GM20000 (cell line): ENCODE data around the gene TTLL4.

ENCODE experiments used
- DNase-seq: peaks from one replicate; pipeline ENCODE4 v3.0.0; 2012; ENCODE audit warnings: low spot score
- TF ChIP-seq, protein P1 (sequence below): IDR thresholded peaks from 2 replicates; pipeline ENCODE4 v1.5.1; 2012; ENCODE audit warnings: mild to moderate bottlenecking, control low read depth; ENCODE audit errors: extremely low read depth, missing control alignments

The TTLL4 gene, protein sequence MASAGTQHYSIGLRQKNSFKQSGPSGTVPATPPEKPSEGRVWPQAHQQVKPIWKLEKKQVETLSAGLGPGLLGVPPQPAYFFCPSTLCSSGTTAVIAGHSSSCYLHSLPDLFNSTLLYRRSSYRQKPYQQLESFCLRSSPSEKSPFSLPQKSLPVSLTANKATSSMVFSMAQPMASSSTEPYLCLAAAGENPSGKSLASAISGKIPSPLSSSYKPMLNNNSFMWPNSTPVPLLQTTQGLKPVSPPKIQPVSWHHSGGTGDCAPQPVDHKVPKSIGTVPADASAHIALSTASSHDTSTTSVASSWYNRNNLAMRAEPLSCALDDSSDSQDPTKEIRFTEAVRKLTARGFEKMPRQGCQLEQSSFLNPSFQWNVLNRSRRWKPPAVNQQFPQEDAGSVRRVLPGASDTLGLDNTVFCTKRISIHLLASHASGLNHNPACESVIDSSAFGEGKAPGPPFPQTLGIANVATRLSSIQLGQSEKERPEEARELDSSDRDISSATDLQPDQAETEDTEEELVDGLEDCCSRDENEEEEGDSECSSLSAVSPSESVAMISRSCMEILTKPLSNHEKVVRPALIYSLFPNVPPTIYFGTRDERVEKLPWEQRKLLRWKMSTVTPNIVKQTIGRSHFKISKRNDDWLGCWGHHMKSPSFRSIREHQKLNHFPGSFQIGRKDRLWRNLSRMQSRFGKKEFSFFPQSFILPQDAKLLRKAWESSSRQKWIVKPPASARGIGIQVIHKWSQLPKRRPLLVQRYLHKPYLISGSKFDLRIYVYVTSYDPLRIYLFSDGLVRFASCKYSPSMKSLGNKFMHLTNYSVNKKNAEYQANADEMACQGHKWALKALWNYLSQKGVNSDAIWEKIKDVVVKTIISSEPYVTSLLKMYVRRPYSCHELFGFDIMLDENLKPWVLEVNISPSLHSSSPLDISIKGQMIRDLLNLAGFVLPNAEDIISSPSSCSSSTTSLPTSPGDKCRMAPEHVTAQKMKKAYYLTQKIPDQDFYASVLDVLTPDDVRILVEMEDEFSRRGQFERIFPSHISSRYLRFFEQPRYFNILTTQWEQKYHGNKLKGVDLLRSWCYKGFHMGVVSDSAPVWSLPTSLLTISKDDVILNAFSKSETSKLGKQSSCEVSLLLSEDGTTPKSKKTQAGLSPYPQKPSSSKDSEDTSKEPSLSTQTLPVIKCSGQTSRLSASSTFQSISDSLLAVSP

DNA sequence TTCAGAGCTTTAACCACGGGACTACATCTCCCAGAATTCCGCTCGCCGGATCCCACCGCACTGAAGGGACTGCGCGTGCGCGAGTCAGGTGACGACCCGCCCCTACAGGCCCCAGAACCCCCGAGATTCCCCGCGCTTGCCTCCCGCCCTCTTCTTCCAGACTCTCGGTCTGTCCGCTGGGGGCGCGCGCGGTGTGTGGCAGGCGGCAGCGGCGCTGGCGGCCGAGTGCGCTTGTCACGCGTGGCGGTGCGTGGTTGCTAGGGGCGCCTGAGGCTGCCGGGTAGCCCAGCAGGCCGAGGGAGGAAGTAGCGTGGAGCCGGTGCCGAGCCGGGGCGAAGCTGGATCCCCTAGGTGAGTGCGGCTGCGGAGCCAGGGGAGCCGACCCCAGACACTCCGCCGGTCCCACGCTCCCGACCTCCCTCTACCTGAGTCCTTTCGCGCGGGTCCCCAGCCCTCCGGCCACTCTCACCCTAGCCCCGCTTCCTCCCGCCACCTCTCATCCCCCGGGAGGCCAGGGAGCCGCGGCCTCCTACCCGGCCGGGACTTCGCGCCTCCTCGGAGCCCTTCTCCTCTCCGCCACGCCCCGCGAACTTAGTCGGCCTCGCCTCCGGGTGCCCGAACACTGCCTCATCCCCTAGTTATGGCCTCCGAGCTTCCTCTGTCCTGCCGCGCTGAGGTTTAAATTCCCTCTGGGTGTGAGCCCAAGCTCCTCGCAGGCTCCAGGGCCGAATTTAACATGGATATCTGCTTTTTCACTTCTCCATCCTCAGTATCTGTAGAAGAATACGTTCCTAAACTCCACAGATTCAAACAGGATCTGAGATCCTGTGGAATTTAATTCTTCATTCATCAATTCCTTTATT lies at the start of gene TTLL4:
TTLL4 (plus strand) TSS at position 149 of the 863 bp plus-strand sequence. CDS start 26,842 bp downstream, outside the sequence.
- DNase-seq, result peak; percentile 98
- TF ChIP-seq, protein P1, sequence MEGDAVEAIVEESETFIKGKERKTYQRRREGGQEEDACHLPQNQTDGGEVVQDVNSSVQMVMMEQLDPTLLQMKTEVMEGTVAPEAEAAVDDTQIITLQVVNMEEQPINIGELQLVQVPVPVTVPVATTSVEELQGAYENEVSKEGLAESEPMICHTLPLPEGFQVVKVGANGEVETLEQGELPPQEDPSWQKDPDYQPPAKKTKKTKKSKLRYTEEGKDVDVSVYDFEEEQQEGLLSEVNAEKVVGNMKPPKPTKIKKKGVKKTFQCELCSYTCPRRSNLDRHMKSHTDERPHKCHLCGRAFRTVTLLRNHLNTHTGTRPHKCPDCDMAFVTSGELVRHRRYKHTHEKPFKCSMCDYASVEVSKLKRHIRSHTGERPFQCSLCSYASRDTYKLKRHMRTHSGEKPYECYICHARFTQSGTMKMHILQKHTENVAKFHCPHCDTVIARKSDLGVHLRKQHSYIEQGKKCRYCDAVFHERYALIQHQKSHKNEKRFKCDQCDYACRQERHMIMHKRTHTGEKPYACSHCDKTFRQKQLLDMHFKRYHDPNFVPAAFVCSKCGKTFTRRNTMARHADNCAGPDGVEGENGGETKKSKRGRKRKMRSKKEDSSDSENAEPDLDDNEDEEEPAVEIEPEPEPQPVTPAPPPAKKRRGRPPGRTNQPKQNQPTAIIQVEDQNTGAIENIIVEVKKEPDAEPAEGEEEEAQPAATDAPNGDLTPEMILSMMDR, result peak; percentile 87

DNA sequence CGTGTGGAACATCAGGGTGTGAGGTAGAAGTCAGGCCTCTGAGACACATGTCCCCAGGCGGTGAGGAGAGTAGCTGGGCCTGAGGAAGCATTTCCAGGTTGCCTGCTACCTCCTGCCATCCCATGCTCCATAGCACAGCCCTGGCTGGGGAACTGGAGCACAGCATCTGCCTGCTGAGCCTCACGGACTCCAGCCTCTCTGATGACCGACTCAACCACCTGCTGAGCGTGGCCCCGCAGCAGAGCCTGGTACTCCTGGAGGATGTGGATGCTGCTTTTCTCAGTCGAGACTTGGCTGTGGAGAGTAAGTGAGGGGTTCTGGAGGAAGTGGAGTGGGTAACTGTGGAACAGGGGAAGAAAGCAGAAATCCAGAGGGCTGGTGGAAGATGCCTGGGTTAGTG lies 48.3 kb upstream of the TTLL4 start:
- TF ChIP-seq, protein P1, result no peak
- DNase-seq, result no peak

DNA sequence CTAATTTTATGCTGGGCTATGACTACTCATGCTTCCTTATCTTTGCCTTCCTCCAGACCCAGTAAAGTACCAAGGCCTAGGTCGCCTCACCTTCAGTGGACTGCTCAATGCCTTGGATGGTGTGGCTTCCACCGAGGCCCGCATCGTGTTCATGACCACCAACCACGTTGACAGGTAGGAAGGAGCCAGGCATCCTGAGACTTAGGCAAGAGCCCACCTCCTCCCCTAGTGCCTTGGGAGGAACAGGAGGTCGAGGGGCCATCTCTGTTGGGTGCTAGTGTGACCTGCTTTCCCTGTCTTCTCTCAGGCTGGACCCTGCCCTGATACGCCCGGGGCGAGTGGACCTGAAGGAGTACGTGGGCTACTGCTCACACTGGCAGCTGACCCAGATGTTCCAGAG lies 47.8 kb upstream of the TTLL4 start:
- TF ChIP-seq, protein P1, result no peak
- DNase-seq, result no peak

DNA sequence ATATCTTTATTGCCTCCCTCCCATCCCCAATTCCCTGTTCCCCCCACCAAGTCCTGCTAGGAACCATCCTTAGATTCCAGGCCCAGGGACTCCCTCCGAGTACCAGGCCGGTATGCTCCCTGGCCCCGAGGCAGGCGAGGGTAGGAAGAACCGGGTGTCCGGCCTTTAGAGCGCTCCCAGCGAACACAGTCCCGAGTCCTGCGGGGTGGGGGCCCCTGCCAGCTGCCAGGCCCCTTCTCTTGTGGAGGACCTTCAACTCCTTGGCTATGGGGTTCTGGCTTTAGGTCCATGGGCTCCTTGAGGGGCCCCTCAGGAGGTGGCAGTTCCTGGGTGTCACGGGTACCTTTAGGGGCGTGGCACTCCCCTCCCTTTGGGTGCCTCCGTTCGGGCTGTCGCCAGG lies 46.7 kb upstream of the TTLL4 start:
- no peak for DNase-seq
- TF ChIP-seq, protein P1, result no peak

DNA sequence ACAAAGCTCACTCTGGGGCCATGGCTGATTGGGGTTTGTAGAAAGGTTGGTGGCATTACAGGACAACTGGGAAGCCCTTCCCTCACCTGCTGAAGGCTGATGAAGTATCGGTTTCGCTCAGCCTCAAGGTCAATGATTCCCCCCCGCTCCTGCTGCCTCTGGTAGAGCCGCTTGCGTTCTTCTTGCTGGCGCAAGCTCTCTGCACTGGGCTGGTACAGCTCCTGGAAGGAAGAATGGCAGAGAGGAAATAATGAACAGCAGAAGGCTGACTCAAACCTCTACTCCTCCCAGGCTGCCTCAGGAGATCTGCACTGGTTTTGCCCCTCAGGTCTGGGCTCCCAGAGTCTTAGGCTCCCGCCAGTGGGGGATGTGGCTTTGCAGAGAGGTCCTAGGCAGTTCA lies 46.0 kb upstream of the TTLL4 start:
- TF ChIP-seq, protein P1, result no peak
- DNase-seq, result no peak

DNA sequence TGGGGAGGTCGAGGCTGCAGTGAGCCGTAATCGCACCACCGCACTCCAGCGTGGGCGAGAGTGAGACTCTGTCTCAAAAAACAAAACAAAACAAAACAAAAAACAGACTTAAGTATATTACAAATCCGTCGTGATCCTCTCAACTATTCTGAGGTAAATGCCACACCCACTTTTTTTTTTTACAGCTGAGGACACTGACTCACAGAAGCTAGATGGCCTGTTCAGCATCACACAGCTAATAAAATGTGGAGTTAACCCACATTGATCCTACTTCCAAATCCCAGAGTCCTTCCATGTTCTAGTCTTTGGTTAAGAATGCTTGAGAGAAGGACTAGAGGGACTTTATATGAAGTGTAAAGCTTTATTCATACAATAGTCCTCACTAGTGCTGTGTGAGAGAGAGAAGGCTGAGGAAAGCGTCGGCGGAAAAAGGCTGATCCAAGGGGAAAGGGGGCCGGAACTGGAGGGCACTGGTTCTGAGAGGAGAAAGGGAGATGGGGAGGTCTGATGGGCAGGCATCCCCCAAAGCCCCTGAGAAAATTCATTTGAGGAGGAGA lies 39.5 kb upstream of the TTLL4 start:
- TF ChIP-seq, protein P1, result no peak
- DNase-seq, result no peak
